ENCODE results near the gene CSTF3. TPM values are rescaled to one million over a fixed set of nuclear protein-coding genes. Genes with fewer than 3 reads are reported as not detected.

CSTF3 gene
- total RNA-seq, 1 experiment from 2014 or later = 68.3 TPM

DNA sequence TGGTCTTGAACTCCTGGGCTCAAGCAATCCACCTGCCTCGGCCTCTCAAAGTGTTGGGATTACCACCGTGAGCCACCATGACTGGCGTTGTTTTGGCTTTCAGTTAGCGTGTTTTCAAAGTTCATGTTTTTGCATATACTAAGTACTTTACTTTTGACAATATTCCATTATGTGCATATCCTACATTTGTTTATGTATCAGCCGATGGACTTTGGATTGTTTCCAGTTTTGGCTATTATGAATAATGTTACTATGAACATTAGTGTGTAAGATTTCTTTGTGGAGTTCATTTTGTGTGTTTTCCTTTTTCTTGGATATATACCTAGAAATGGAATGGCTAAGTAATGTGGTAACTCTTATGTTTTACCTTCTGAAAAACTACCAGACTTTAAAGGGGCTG is 9.9 kb downstream of the CSTF3 start (continued):
- TF ChIP-seq, protein P1, sequence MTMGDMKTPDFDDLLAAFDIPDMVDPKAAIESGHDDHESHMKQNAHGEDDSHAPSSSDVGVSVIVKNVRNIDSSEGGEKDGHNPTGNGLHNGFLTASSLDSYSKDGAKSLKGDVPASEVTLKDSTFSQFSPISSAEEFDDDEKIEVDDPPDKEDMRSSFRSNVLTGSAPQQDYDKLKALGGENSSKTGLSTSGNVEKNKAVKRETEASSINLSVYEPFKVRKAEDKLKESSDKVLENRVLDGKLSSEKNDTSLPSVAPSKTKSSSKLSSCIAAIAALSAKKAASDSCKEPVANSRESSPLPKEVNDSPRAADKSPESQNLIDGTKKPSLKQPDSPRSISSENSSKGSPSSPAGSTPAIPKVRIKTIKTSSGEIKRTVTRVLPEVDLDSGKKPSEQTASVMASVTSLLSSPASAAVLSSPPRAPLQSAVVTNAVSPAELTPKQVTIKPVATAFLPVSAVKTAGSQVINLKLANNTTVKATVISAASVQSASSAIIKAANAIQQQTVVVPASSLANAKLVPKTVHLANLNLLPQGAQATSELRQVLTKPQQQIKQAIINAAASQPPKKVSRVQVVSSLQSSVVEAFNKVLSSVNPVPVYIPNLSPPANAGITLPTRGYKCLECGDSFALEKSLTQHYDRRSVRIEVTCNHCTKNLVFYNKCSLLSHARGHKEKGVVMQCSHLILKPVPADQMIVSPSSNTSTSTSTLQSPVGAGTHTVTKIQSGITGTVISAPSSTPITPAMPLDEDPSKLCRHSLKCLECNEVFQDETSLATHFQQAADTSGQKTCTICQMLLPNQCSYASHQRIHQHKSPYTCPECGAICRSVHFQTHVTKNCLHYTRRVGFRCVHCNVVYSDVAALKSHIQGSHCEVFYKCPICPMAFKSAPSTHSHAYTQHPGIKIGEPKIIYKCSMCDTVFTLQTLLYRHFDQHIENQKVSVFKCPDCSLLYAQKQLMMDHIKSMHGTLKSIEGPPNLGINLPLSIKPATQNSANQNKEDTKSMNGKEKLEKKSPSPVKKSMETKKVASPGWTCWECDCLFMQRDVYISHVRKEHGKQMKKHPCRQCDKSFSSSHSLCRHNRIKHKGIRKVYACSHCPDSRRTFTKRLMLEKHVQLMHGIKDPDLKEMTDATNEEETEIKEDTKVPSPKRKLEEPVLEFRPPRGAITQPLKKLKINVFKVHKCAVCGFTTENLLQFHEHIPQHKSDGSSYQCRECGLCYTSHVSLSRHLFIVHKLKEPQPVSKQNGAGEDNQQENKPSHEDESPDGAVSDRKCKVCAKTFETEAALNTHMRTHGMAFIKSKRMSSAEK (CRISPR knock-in tag; IDR thresholded peaks at IDR 0.05; ENCODE audit: borderline replicate concordance) = no peak
- TF ChIP-seq ZNF138 (CRISPR knock-in tag; conservative IDR thresholded peaks at IDR 0.05) = no peak
- TF ChIP-seq, protein P2, sequence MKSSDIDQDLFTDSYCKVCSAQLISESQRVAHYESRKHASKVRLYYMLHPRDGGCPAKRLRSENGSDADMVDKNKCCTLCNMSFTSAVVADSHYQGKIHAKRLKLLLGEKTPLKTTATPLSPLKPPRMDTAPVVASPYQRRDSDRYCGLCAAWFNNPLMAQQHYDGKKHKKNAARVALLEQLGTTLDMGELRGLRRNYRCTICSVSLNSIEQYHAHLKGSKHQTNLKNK (CRISPR knock-in tag; IDR thresholded peaks at IDR 0.05) = no peak
- TF ChIP-seq NR2C2 (CRISPR knock-in tag; IDR thresholded peaks at IDR 0.05) = no peak
- TF ChIP-seq, protein P3, sequence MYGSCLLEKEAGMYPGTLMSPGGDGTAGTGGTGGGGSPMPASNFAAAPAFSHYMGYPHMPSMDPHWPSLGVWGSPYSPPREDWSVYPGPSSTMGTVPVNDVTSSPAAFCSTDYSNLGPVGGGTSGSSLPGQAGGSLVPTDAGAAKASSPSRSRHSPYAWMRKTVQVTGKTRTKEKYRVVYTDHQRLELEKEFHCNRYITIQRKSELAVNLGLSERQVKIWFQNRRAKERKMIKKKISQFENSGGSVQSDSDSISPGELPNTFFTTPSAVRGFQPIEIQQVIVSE (CRISPR knock-in tag; IDR thresholded peaks at IDR 0.05; ENCODE audit: borderline replicate concordance) = no peak
- TF ChIP-seq SOX15 (CRISPR knock-in tag; IDR thresholded peaks at IDR 0.05) = no peak

DNA sequence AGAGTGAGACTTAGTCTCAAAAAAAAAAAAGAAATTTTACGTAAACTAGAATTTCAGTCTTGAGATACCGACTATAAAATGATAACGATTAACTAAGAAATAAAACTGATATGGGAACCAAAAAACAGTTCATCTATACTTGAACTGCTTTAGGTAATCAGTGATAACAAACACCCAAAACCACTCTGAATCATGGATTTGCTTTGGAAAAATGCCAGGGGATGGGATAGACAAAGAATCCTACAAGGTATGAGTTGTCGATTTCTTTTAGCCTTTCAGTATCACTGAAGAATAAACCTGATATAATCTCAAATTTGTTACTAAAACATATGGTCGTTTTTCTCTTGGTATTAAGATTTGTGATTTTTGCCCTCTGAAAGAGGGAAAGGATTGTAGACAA is 13.7 kb downstream of the CSTF3 start:
- H3K9me3 Mint-ChIP-seq = no peaks in the 10 kb centered on the region
- POLR2A ChIA-PET = no interaction called here
- ATAC-seq (no peak), DNase-seq (ENCODE audit: low spot score) (no peak)
- TF ChIP-seq, protein P4, sequence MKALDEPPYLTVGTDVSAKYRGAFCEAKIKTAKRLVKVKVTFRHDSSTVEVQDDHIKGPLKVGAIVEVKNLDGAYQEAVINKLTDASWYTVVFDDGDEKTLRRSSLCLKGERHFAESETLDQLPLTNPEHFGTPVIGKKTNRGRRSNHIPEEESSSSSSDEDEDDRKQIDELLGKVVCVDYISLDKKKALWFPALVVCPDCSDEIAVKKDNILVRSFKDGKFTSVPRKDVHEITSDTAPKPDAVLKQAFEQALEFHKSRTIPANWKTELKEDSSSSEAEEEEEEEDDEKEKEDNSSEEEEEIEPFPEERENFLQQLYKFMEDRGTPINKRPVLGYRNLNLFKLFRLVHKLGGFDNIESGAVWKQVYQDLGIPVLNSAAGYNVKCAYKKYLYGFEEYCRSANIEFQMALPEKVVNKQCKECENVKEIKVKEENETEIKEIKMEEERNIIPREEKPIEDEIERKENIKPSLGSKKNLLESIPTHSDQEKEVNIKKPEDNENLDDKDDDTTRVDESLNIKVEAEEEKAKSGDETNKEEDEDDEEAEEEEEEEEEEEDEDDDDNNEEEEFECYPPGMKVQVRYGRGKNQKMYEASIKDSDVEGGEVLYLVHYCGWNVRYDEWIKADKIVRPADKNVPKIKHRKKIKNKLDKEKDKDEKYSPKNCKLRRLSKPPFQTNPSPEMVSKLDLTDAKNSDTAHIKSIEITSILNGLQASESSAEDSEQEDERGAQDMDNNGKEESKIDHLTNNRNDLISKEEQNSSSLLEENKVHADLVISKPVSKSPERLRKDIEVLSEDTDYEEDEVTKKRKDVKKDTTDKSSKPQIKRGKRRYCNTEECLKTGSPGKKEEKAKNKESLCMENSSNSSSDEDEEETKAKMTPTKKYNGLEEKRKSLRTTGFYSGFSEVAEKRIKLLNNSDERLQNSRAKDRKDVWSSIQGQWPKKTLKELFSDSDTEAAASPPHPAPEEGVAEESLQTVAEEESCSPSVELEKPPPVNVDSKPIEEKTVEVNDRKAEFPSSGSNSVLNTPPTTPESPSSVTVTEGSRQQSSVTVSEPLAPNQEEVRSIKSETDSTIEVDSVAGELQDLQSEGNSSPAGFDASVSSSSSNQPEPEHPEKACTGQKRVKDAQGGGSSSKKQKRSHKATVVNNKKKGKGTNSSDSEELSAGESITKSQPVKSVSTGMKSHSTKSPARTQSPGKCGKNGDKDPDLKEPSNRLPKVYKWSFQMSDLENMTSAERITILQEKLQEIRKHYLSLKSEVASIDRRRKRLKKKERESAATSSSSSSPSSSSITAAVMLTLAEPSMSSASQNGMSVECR (CRISPR knock-in tag; IDR thresholded peaks at IDR 0.05; ENCODE audit: borderline replicate concordance) = no peak
- TF ChIP-seq OVOL2 (CRISPR knock-in tag; IDR thresholded peaks at IDR 0.05; ENCODE audit: borderline replicate concordance) = no peak
- H3K4me3 Mint-ChIP-seq = no peak overlapping the region
- no peaks in the 10 kb centered on the region for H3K27me3 Mint-ChIP-seq (ENCODE audit: low read depth)
- H3K36me3 Mint-ChIP-seq = peaks cover 18% of the 10 kb centered on the region
- peaks cover 33% of the 10 kb centered on the region for H3K4me1 Mint-ChIP-seq
- H3K27ac Mint-ChIP-seq = 0 out of 2 replicates have a peak overlapping the region, but pooled peaks have one; percentile 41
- CTCF ChIA-PET = no interaction called here

DNA sequence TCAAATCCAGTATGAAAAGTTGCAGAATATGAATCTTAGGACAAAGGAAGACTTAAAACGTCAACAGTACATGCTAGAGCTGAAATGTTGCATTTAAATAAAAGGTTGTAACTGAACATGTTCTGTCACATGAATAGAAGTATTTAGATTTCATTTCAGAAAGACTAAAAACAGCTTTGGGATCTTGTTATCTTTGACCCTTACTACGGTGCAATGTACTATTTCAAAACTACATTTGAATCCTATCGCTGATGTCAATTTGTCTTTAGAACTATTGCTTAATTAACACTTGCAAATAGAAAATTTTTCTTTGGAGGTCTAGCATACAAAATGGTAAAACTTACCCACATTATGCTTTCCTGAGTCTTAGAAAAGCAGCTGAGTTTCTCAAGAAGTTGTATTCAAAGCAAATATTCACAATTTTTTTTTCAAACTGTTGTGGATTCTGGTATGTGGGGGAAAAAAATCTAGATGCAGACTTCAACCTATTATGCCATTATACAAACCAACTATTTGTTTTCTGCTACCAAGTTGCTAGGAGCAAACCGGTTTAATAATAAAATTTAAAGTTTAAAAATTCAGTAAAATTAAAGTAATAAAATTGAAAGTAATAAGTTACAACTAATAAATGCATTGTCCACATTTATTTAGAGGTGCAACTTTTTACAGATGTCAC is 25.4 kb downstream of the CSTF3 start:
- H3K4me1 Mint-ChIP-seq = peaks cover 63% of the 10 kb centered on the region
- ATAC-seq (no peak), DNase-seq (ENCODE audit: low spot score) (no peak)
- ChIA-PET CTCF (interaction anchor here (0.7 to 1.9 kb wide), 5 partner anchors 9 to 184 kb away, joined by 3 to 7 read pairs (median 4); no protein-coding TSS in a partner anchor), POLR2A (no interaction called here)
- no peaks in the 10 kb centered on the region for H3K27me3 Mint-ChIP-seq (ENCODE audit: low read depth)
- no peaks in the 10 kb centered on the region for H3K9me3 Mint-ChIP-seq
- peaks cover 15% of the 10 kb centered on the region for H3K36me3 Mint-ChIP-seq
- no peak overlapping the region for H3K4me3 Mint-ChIP-seq
- peak overlapping the region; percentile 69; the same call in 1 of the 2 replicates for H3K27ac Mint-ChIP-seq
- TF ChIP-seq, protein P5, sequence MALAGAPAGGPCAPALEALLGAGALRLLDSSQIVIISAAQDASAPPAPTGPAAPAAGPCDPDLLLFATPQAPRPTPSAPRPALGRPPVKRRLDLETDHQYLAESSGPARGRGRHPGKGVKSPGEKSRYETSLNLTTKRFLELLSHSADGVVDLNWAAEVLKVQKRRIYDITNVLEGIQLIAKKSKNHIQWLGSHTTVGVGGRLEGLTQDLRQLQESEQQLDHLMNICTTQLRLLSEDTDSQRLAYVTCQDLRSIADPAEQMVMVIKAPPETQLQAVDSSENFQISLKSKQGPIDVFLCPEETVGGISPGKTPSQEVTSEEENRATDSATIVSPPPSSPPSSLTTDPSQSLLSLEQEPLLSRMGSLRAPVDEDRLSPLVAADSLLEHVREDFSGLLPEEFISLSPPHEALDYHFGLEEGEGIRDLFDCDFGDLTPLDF (CRISPR knock-in tag; IDR thresholded peaks at IDR 0.05) = no peak
- no peak for TF ChIP-seq FOXP1 (CRISPR knock-in tag; IDR thresholded peaks at IDR 0.05; ENCODE audit: borderline replicate concordance)
- no peak for TF ChIP-seq MYBL2 (CRISPR knock-in tag; IDR thresholded peaks at IDR 0.05)
- no peak for TF ChIP-seq ZNF671 (CRISPR knock-in tag; IDR thresholded peaks at IDR 0.05)
- TF ChIP-seq FOXK1 (CRISPR knock-in tag; IDR thresholded peaks at IDR 0.05) = no peak
- TF ChIP-seq FOXJ3 (CRISPR knock-in tag; IDR thresholded peaks at IDR 0.05; ENCODE audit: borderline replicate concordance) = no peak
- TF ChIP-seq, protein P6, sequence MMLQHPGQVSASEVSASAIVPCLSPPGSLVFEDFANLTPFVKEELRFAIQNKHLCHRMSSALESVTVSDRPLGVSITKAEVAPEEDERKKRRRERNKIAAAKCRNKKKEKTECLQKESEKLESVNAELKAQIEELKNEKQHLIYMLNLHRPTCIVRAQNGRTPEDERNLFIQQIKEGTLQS (CRISPR knock-in tag; conservative IDR thresholded peaks at IDR 0.05) = no peak
- TF ChIP-seq, protein P7, sequence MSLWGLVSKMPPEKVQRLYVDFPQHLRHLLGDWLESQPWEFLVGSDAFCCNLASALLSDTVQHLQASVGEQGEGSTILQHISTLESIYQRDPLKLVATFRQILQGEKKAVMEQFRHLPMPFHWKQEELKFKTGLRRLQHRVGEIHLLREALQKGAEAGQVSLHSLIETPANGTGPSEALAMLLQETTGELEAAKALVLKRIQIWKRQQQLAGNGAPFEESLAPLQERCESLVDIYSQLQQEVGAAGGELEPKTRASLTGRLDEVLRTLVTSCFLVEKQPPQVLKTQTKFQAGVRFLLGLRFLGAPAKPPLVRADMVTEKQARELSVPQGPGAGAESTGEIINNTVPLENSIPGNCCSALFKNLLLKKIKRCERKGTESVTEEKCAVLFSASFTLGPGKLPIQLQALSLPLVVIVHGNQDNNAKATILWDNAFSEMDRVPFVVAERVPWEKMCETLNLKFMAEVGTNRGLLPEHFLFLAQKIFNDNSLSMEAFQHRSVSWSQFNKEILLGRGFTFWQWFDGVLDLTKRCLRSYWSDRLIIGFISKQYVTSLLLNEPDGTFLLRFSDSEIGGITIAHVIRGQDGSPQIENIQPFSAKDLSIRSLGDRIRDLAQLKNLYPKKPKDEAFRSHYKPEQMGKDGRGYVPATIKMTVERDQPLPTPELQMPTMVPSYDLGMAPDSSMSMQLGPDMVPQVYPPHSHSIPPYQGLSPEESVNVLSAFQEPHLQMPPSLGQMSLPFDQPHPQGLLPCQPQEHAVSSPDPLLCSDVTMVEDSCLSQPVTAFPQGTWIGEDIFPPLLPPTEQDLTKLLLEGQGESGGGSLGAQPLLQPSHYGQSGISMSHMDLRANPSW (CRISPR knock-in tag; conservative IDR thresholded peaks at IDR 0.05; ENCODE audit: low read depth) = no peak

Data from WTC11 (cell line).